Keratinocyte (primary cell): Measurements from ENCODE around the gene STK40. TPM values are rescaled to one million over a fixed set of nuclear protein-coding genes. Genes with fewer than 3 reads are reported as not detected.

Source experiments
- DNase-seq: peaks from one replicate; pipeline ENCODE4 v3.0.0-alpha.2; 2011; ENCODE audit warnings: low read depth, missing footprints, low spot score
- FAIRE-seq: peaks from 2 replicates; lab custom pipeline; 2011; peaks lifted over from hg19 to GRCh38; lab: Jason Lieb, UNC
- H2AFZ ChIP-seq: 2 replicates; pipeline ENCODE4 v1.6.0; 2012; ENCODE audit warnings: low read length, control low read depth, inconsistent platforms; ENCODE audit not compliant: control insufficient read depth
- H3K27ac ChIP-seq: 2 replicates; pipeline ENCODE4 v1.5.1; 2011; ENCODE audit warnings: low read length; ENCODE audit not compliant: control insufficient read depth, insufficient read depth
- H3K27me3 ChIP-seq: 3 replicates; pipeline ENCODE4 v1.6.0; 2011; ENCODE audit warnings: low read length; ENCODE audit not compliant: control insufficient read depth, insufficient read depth; ENCODE audit errors: extremely low read depth
- H3K36me3 ChIP-seq, 2 experiments: 2 replicates in 1 of 2; 3 replicates in 1 of 2; pipeline ENCODE4 v1.5.1; 2011; ENCODE audit warnings: low read length in 2 of 2, mild to moderate bottlenecking in 1 of 2; ENCODE audit not compliant: control insufficient read depth in 2 of 2, insufficient read depth in 2 of 2; ENCODE audit errors: extremely low read depth in 1 of 2
- H3K4me1 ChIP-seq: 3 replicates; pipeline ENCODE4 v1.5.1; 2011; ENCODE audit warnings: low read length; ENCODE audit not compliant: control insufficient read depth, insufficient read depth; ENCODE audit errors: extremely low read depth
- H3K4me2 ChIP-seq: 3 replicates; pipeline ENCODE4 v1.6.0; 2011; ENCODE audit warnings: low read depth, low read length; ENCODE audit not compliant: control insufficient read depth, insufficient read depth; ENCODE audit errors: extremely low read depth
- H3K4me3 ChIP-seq, 3 experiments: fragments of 200-600 bp in 1 of 3; sonication (generic) in 1 of 3; 2 replicates in 2 of 3; 3 replicates in 1 of 3; pipeline ENCODE4 v1.5.1; 2011 to 2016; ENCODE audit warnings: low read length in 3 of 3, mild to moderate bottlenecking in 3 of 3, control low read depth in 2 of 3, inconsistent platforms in 1 of 3, low read depth in 1 of 3, mixed read lengths in 1 of 3, mixed run types in 1 of 3, moderate library complexity in 1 of 3; ENCODE audit not compliant: control insufficient read depth in 2 of 3, insufficient read depth in 2 of 3; ENCODE audit errors: extremely low read depth in 1 of 3
- H3K79me2 ChIP-seq: 2 replicates; pipeline ENCODE4 v1.6.0; 2012; ENCODE audit warnings: low read length; ENCODE audit not compliant: control insufficient read depth, insufficient read depth
- H3K9ac ChIP-seq: 3 replicates; pipeline ENCODE4 v1.6.0; 2011; ENCODE audit warnings: low read length; ENCODE audit not compliant: control insufficient read depth, insufficient read depth; ENCODE audit errors: extremely low read depth
- H3K9me1 ChIP-seq: 3 replicates; pipeline ENCODE4 v1.6.0; 2011; ENCODE audit warnings: low read length; ENCODE audit not compliant: control insufficient read depth, insufficient read depth; ENCODE audit errors: extremely low read depth
- H3K9me3 ChIP-seq: 2 replicates; pipeline ENCODE4 v1.5.1; 2012; ENCODE audit warnings: low read depth, low read length; ENCODE audit not compliant: control insufficient read depth
- H4K20me1 ChIP-seq: 3 replicates; pipeline ENCODE4 v1.6.0; 2011; ENCODE audit warnings: low read length; ENCODE audit not compliant: control insufficient read depth, insufficient read depth; ENCODE audit errors: extremely low read depth
- CTCF ChIP-seq, 3 experiments: IDR thresholded peaks in 1 of 3; conservative IDR thresholded peaks in 1 of 3; optimal IDR thresholded peaks in 1 of 3; 2 replicates in 2 of 3; 3 replicates in 1 of 3; pipeline versions ENCODE3 to v1.5.1; 2011; ENCODE audit warnings: low read length in 3 of 3, mild to moderate bottlenecking in 3 of 3, moderate library complexity in 2 of 3, control low read depth in 1 of 3, inconsistent platforms in 1 of 3; ENCODE audit not compliant: insufficient read depth in 2 of 3; ENCODE audit errors: extremely low read depth in 1 of 3
- EZH2 ChIP-seq: IDR thresholded peaks from one replicate; pipeline ENCODE4 v1.6.1; 2012; ENCODE audit warnings: inconsistent platforms, mild to moderate bottlenecking, low read length, moderate library complexity
- dilution Hi-C: fragments of 300-500 bp; cut with MboI; formaldehyde crosslinking; loops from one replicate; pipeline ENCODE4 v1.7.0; 2020; ENCODE audit warnings: low sequenced_read_pairs; ENCODE audit not compliant: extremely low pct_ligation_motif_present
- polyA plus RNA-seq, 5 experiments: library from polyadenylated mRNA; depleted of rRNA in 3 of 5; stranded (reverse) in 3 of 5; stranded (forward) in 1 of 5; unstranded in 1 of 5; fragments of >200 nt; gene quantifications; 1 replicate in 1 of 5; 2 replicates in 3 of 5; 3 replicates in 1 of 5; pipeline versions ENCODE4 v1.2.1 to v1.2.3, GENCODE V29; 2011 to 2012; ENCODE audit warnings: missing spikeins in 2 of 5, low read depth in 1 of 5, low replicate concordance in 1 of 5

The STK40 gene
- polyA plus RNA-seq, 1 donor (not counting 4 experiments of a cell fraction or from before 2014, with no cell fraction given), result 10.4 TPM

- peaks cover 15% of the 10 kb centered on the region for H3K4me1 ChIP-seq
- no peak for DNase-seq
- H2AFZ ChIP-seq, result no peak overlapping the region
- H3K4me2 ChIP-seq, result no peak overlapping the region
- H3K9me1 ChIP-seq, result no peaks in the 10 kb centered on the region
- H3K9ac ChIP-seq, result no peak overlapping the region
- TF ChIP-seq CTCF (optimal IDR thresholded peaks at IDR 0.05 in 1 of 3, IDR thresholded peaks at IDR 0.05 in 1 of 3, conservative IDR thresholded peaks at IDR 0.05 in 1 of 3; ENCODE audit: extremely low read depth in 1 of 3, insufficient read depth in 2 of 3, low read length in 3 of 3), result no peak
- TF ChIP-seq EZH2, result no peak
- H3K27me3 ChIP-seq, result no peaks in the 10 kb centered on the region
- H3K9me3 ChIP-seq, result no peaks in the 10 kb centered on the region
- H3K79me2 ChIP-seq, result peaks cover 8% of the 10 kb centered on the region
- dilution Hi-C loops, result no loop called here
- no peak for FAIRE-seq
- no peak overlapping the region for H3K4me3 ChIP-seq
- no peak overlapping the region for H3K27ac ChIP-seq
- H3K36me3 ChIP-seq, result peaks cover 16% of the 10 kb centered on the region in 2 experiments
- H4K20me1 ChIP-seq, result no peaks in the 10 kb centered on the region
These were observed 5.5 kb upstream of the STK40 start for GRCh38 chr1:36391271-36391670.

- Histone ChIP-seq H2AFZ (no peak overlapping the region), H3K79me2 (peaks cover 5% of the 10 kb centered on the region), H4K20me1 (no peaks in the 10 kb centered on the region), H3K4me2 (no peak overlapping the region), H3K9ac (no peak overlapping the region), H3K27me3 (no peaks in the 10 kb centered on the region), H3K27ac (no peak overlapping the region), H3K4me3 (no peak overlapping the region), H3K9me3 (no peaks in the 10 kb centered on the region), H3K4me1 (peaks cover 15% of the 10 kb centered on the region), H3K9me1 (no peaks in the 10 kb centered on the region), H3K36me3 (peaks cover 16% of the 10 kb centered on the region in 2 experiments)
- FAIRE-seq (no peak), DNase-seq (no peak)
- TF ChIP-seq EZH2, result no peak
- TF ChIP-seq CTCF (optimal IDR thresholded peaks at IDR 0.05 in 1 of 3, IDR thresholded peaks at IDR 0.05 in 1 of 3, conservative IDR thresholded peaks at IDR 0.05 in 1 of 3; ENCODE audit: extremely low read depth in 1 of 3, insufficient read depth in 2 of 3, low read length in 3 of 3), result no peak
- dilution Hi-C loops, result no loop called here
These were observed 4.7 kb upstream of the STK40 start for GRCh38 chr1:36390411-36390810.
